ENCODE results near the gene TSPAN31. TPM values are rescaled to one million over a fixed set of nuclear protein-coding genes. Genes with fewer than 3 reads are reported as not detected.

TSPAN31 gene
- total RNA-seq, 1 donor from 2014 or later, result 67.0 TPM

DNA sequence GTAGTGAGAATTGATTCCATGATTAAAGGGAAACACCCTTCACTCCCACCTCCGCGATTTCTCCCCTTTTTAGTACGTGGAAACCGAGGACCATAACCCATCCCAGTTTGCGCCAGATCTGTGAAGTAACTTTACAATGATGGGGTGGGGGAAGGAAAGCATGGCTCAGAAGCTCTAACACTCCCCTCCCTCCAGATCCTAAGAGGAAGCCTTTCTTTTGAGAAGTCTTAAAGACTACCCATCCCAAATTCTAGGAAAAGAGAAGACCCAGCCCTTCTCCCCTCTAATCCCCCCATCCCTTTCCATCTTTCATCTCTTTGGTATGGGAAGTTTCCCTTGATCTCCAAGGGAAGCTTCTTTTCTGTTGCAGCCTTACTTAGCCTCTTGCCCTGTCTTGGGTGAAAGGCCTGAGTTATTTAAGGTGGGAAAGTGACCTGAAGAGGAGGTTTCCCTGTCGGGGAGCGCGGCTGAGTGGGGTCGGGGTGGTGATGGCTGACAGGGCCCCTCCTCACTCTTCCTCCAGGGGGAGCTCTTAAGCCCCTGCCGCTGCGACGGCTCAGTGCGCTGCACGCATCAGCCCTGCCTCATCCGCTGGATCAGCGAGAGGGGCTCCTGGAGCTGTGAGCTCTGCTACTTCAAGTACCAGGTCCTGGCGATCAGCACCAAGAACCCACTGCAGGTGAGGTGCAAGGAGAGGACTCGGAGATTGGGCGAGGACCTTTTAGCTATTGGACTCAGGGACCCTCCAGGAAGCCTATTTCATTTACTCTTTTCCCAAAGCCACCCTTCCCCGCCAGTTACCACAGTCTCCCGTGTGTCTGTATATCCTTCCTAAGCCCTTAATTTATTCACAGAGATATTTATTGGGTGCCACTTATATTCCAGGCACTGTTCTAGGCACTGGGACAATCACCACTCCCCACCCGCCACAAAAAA is 11.8 kb downstream of the TSPAN31 start:
- peak overlapping the region; percentile 75 to 78 for H3K4me3 ChIP-seq
- TF ChIP-seq, protein P1, sequence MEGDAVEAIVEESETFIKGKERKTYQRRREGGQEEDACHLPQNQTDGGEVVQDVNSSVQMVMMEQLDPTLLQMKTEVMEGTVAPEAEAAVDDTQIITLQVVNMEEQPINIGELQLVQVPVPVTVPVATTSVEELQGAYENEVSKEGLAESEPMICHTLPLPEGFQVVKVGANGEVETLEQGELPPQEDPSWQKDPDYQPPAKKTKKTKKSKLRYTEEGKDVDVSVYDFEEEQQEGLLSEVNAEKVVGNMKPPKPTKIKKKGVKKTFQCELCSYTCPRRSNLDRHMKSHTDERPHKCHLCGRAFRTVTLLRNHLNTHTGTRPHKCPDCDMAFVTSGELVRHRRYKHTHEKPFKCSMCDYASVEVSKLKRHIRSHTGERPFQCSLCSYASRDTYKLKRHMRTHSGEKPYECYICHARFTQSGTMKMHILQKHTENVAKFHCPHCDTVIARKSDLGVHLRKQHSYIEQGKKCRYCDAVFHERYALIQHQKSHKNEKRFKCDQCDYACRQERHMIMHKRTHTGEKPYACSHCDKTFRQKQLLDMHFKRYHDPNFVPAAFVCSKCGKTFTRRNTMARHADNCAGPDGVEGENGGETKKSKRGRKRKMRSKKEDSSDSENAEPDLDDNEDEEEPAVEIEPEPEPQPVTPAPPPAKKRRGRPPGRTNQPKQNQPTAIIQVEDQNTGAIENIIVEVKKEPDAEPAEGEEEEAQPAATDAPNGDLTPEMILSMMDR (IDR thresholded peaks at IDR 0.05), result peak in 1 of 3 experiments; percentile 11
- TF ChIP-seq POLR2A (IDR thresholded peaks at IDR 0.05), result no peak
- intact Hi-C loops (cut with DNase I), result no loop called here
- no peak for DNase-seq (ENCODE audit: extremely low spot score in 2 of 2)
- no peaks in the 10 kb centered on the region for H3K36me3 ChIP-seq
- H3K27me3 ChIP-seq, result no peaks in the 10 kb centered on the region
- no peaks in the 10 kb centered on the region for H3K9me3 ChIP-seq
- peaks cover 34% of the 10 kb centered on the region for H3K4me1 ChIP-seq
- no peak overlapping the region for H3K27ac ChIP-seq

DNA sequence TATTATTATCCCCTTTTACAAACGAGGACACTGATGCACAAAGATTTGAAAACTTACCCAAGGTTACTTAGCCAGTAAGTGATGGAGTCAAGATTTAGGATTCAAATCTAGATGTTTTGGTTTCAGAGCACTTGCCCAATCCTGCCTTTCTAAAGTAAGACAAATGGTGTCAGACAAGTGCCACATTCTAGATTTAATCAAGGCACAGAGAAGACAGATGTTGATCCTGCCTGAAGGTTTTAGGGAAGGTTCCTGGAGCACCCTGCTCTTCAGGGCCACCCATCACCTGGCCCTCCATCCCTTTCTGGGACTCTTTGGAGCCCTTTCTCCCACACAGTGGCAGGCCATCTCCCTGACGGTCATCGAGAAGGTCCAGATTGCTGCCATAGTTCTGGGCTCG is 12.9 kb downstream of the TSPAN31 start:
- Histone ChIP-seq H3K4me1 (peaks cover 30% of the 10 kb centered on the region), H3K4me3 (no peak overlapping the region), H3K36me3 (no peaks in the 10 kb centered on the region), H3K27me3 (no peaks in the 10 kb centered on the region), H3K27ac (no peak overlapping the region), H3K9me3 (no peaks in the 10 kb centered on the region)
- intact Hi-C loops (cut with DNase I), result no loop called here
- TF ChIP-seq POLR2AphosphoS5 (IDR thresholded peaks at IDR 0.05; ENCODE audit: insufficient read depth in 1 of 2, low read depth in 1 of 2), result no peak
- TF ChIP-seq, protein P1 (IDR thresholded peaks at IDR 0.05), result no peak
- no peak for TF ChIP-seq POLR2A (IDR thresholded peaks at IDR 0.05)
- DNase-seq (ENCODE audit: extremely low spot score in 2 of 2), result no peak

DNA sequence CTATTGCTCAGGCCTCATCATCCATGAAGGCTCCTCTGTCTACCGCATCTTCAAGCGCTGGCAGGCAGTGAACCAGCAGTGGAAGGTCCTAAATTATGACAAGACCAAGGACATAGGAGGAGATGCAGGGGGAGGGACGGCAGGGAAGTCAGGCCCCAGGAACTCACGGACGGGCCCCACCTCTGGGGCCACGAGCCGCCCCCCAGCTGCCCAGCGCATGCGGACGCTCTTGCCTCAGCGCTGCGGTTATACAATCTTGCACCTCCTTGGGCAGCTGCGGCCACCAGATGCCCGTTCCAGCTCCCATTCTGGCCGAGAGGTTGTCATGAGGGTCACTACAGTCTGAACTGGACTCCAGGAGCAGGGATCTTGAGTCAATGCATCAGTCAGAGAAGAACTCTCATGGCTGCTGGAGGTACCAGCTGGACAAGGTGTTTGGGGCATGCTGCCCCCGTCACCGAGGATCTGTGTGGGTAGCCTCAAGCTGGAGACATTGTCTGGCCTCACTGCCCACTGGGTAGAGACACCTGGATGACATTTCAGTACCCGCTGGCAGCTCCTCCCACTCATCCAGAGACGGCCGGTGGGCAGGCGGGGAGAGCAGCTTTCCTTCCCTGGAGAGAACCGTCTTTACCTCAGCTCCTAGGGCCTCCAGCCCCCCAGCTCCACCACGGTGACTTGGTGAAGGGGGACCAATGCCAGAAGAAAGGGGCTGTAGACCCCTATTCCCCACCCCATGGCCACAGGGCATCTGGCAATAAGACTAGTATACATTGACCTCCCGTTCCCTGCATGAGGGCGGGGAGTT is 13.9 kb downstream of the TSPAN31 start:
- no peak for TF ChIP-seq POLR2AphosphoS5 (IDR thresholded peaks at IDR 0.05; ENCODE audit: insufficient read depth in 1 of 2, low read depth in 1 of 2)
- TF ChIP-seq POLR2A (IDR thresholded peaks at IDR 0.05), result no peak
- TF ChIP-seq, protein P1 (IDR thresholded peaks at IDR 0.05), result no peak
- DNase-seq (ENCODE audit: extremely low spot score in 2 of 2), result no peak

GRCh38 chr12:57759360-57759980 is 14.6 kb downstream of the TSPAN31 start:
- TF ChIP-seq POLR2AphosphoS5 (IDR thresholded peaks at IDR 0.05; ENCODE audit: insufficient read depth in 1 of 2, low read depth in 1 of 2) (no peak), POLR2A (IDR thresholded peaks at IDR 0.05) (no peak)
- TF ChIP-seq, protein P1 (IDR thresholded peaks at IDR 0.05), result no peak
- Histone ChIP-seq H3K27ac (no peak overlapping the region), H3K4me1 (peaks cover 17% of the 10 kb centered on the region), H3K27me3 (peaks cover 10% of the 10 kb centered on the region), H3K36me3 (no peaks in the 10 kb centered on the region), H3K4me3 (no peak overlapping the region), H3K9me3 (no peaks in the 10 kb centered on the region)
- no peak for DNase-seq (ENCODE audit: extremely low spot score in 2 of 2)
- intact Hi-C loops (cut with DNase I), result no loop called here

More for the DNA sequence above, 13.9 kb downstream of the TSPAN31 start:
- intact Hi-C loops (cut with DNase I), result no loop called here
- Histone ChIP-seq H3K4me3 (no peak overlapping the region), H3K27ac (no peak overlapping the region), H3K36me3 (no peaks in the 10 kb centered on the region), H3K4me1 (peaks cover 21% of the 10 kb centered on the region), H3K9me3 (no peaks in the 10 kb centered on the region), H3K27me3 (peaks cover 3% of the 10 kb centered on the region)
